D721Med (cell line): Measurements from ENCODE around the gene CD37.

Experiments used
- DNase-seq: peaks from one replicate; pipeline ENCODE4 v3.0.0; 2011; ENCODE audit warnings: low spot score; ENCODE audit not compliant: insufficient read length
- FAIRE-seq: peaks from 2 replicates; lab custom pipeline; 2011; peaks lifted over from hg19 to GRCh38; lab: Jason Lieb, UNC
- TF ChIP-seq, protein P1 (sequence below): IDR thresholded peaks from 2 replicates; pipeline ENCODE4 v1.5.1; 2012; ENCODE audit warnings: mild to moderate bottlenecking, control low read depth; ENCODE audit not compliant: insufficient read depth; ENCODE audit errors: missing control alignments

Gene CD37

DNA sequence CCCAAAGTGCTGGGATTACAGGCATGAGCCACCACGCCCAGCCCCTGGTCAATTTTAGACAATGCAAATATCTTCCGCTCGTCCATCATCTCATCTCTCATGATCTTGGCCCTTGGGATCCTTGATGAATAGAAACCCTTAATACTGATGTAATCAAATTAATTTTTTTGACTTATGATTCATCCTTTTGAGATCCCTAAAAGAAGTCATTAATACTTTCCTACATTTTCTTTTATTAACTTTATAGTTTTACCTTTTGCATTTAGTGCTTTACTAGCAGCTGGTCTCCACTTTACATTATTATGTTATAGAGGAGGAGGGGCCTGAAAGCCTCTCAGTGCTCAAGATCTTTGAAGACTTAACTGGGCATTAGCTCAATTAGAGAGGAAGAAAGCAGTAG, 45.2 kb downstream of the CD37 start:
- TF ChIP-seq, protein P1, sequence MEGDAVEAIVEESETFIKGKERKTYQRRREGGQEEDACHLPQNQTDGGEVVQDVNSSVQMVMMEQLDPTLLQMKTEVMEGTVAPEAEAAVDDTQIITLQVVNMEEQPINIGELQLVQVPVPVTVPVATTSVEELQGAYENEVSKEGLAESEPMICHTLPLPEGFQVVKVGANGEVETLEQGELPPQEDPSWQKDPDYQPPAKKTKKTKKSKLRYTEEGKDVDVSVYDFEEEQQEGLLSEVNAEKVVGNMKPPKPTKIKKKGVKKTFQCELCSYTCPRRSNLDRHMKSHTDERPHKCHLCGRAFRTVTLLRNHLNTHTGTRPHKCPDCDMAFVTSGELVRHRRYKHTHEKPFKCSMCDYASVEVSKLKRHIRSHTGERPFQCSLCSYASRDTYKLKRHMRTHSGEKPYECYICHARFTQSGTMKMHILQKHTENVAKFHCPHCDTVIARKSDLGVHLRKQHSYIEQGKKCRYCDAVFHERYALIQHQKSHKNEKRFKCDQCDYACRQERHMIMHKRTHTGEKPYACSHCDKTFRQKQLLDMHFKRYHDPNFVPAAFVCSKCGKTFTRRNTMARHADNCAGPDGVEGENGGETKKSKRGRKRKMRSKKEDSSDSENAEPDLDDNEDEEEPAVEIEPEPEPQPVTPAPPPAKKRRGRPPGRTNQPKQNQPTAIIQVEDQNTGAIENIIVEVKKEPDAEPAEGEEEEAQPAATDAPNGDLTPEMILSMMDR, result no peak
- FAIRE-seq (no peak), DNase-seq (no peak)

- TF ChIP-seq, protein P1, result no peak
- FAIRE-seq, result no peak
- no peak for DNase-seq
These were observed 47.4 kb downstream of the CD37 start for GRCh38 chr19:49382639-49383038.

DNA sequence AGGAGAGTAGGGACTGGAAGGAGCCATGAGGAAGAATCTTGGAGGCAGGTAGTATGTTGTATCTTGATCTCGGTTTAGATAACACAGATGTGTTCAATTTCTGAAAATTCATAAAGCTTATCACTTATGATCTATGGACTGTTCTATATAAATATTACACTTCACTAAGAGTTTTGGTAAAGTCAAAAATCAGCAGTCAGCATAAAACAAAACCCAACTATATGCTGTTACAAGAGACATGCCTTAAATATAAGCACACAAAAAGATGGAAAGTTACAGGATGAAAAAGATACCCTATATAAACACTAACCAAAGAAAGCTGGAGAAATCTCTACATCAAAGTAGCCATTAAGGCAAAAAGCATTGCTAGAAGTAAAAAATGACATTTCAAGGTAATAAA, 48.4 kb downstream of the CD37 start:
- no peak for FAIRE-seq
- no peak for DNase-seq
- TF ChIP-seq, protein P1, result no peak

- TF ChIP-seq, protein P1, result no peak
- DNase-seq (no peak), FAIRE-seq (no peak)
These were observed 52.7 kb downstream of the CD37 start, which contains the start of gene KASH5 for GRCh38 chr19:49387936-49388372. KASH5 (plus strand) TSS chr19:49388249; CDS start chr19:49390884, 2,635 bp downstream.

GRCh38 chr19:49389406-49389805, 54.2 kb downstream of the CD37 start:
- no peak for DNase-seq
- TF ChIP-seq, protein P1, result no peak
- no peak for FAIRE-seq
